ENCODE results near the gene TMEM178B.

Gene TMEM178B

DNA sequence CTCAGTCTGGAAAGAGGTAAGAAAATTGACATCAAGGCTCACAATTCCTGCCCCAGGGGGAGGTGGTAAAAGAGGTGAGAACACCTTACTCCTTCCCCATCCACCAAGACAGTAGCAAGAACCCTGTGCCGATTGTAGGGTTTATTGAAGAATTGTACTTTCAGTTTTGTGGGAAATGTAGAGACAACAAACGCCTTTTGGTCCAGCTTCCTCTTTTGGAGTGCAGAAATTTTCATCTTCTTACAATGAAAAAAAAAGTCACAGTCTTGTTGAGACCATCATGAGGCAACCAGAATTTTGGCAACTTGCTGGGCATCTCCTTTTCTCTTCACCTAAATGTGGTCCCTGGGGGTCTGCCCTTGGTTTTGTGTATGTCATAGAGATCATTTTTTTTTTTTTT, 217.7 kb downstream of the TMEM178B start:
- TF ChIP-seq, protein P1, sequence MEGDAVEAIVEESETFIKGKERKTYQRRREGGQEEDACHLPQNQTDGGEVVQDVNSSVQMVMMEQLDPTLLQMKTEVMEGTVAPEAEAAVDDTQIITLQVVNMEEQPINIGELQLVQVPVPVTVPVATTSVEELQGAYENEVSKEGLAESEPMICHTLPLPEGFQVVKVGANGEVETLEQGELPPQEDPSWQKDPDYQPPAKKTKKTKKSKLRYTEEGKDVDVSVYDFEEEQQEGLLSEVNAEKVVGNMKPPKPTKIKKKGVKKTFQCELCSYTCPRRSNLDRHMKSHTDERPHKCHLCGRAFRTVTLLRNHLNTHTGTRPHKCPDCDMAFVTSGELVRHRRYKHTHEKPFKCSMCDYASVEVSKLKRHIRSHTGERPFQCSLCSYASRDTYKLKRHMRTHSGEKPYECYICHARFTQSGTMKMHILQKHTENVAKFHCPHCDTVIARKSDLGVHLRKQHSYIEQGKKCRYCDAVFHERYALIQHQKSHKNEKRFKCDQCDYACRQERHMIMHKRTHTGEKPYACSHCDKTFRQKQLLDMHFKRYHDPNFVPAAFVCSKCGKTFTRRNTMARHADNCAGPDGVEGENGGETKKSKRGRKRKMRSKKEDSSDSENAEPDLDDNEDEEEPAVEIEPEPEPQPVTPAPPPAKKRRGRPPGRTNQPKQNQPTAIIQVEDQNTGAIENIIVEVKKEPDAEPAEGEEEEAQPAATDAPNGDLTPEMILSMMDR (IDR thresholded peaks at IDR 0.05; ENCODE audit: low read depth, low read length, poor library complexity, severe bottlenecking): no peak
- Histone ChIP-seq H3K4me2 (ENCODE audit: low read length) (peak overlapping the region; percentile 20), H3K4me1 (ENCODE audit: control insufficient read depth, low read length) (peaks cover 6% of the 10 kb centered on the region)

DNA sequence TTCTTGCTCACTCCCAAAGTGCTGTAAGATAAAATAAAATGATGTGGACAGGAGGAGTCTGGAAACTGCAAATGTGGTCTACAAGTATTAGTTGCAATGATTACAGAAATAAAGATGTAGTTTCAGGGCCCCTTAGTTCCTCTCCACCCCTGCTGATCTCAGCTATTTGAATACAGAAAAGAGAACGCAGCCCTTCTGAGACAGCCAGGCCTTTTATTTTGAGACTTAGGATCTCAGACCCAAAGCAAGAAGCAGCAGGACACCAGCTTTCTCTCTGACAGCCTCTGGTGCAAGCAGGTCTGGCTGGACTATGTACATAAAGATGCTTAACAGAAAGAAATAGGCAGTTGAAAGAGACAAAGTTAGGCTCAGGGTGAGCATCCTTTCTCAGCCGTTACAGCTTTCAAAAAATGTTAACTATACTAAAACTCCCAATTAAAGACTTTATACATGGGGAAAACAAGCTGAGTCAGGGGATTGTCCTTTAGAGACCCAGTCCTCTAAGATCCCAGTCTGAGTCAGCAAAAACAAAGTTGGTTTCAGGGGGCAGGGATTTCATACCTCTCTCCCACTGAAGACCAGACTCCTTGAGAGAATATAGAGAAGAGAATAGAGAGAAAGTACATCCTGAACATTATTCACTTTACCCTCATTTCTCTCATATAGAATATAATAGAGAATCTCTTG, 220.4 kb downstream of the TMEM178B start:
- Histone ChIP-seq H3K4me3 (ENCODE audit: low read length) (no peak overlapping the region), H3K27ac (ENCODE audit: low read depth, low read length) (no peak overlapping the region), H3K36me3 (ENCODE audit: control insufficient read depth, low read length) (no peaks in the 10 kb centered on the region), H3K79me2 (ENCODE audit: control insufficient read depth, low read length) (no peaks in the 10 kb centered on the region), H3F3A (ENCODE audit: control insufficient read depth, insufficient read depth) (no peaks in the 10 kb centered on the region), H3K4me2 (ENCODE audit: low read length) (no peak overlapping the region), H3K4me1 (ENCODE audit: control insufficient read depth, low read length) (peaks cover 6% of the 10 kb centered on the region), H3K27me3 (ENCODE audit: control insufficient read depth, low read length) (no peaks in the 10 kb centered on the region), H3K9me3 (ENCODE audit: control insufficient read depth, insufficient read depth, low read length) (no peaks in the 10 kb centered on the region), H3K9me2 (replicated peaks; ENCODE audit: control insufficient read depth, low read length) (no peaks in the 10 kb centered on the region), H4K20me1 (ENCODE audit: control insufficient read depth, insufficient read depth, low read depth, low read length) (no peaks in the 10 kb centered on the region)
- TF ChIP-seq, protein P1 (IDR thresholded peaks at IDR 0.05; ENCODE audit: low read depth, low read length, poor library complexity, severe bottlenecking): no peak
- TF ChIP-seq EZH2phosphoT487 (IDR thresholded peaks at IDR 0.05; ENCODE audit: borderline replicate concordance, low read length): no peak

More for the DNA sequence above, 217.7 kb downstream of the TMEM178B start:
- Histone ChIP-seq H4K20me1 (ENCODE audit: control insufficient read depth, insufficient read depth, low read depth, low read length) (no peaks in the 10 kb centered on the region), H3K4me3 (ENCODE audit: low read length) (no peak overlapping the region), H3K27ac (ENCODE audit: low read depth, low read length) (no peak overlapping the region), H3K27me3 (ENCODE audit: control insufficient read depth, low read length) (0 out of 2 replicates have a peak, but pooled peaks cover 3% of the 10 kb centered on the region), H3F3A (ENCODE audit: control insufficient read depth, insufficient read depth) (no peaks in the 10 kb centered on the region), H3K79me2 (ENCODE audit: control insufficient read depth, low read length) (no peaks in the 10 kb centered on the region), H3K9me2 (replicated peaks; ENCODE audit: control insufficient read depth, low read length) (no peaks in the 10 kb centered on the region), H3K9me3 (ENCODE audit: control insufficient read depth, insufficient read depth, low read length) (no peaks in the 10 kb centered on the region), H3K36me3 (ENCODE audit: control insufficient read depth, low read length) (no peaks in the 10 kb centered on the region)

DNA sequence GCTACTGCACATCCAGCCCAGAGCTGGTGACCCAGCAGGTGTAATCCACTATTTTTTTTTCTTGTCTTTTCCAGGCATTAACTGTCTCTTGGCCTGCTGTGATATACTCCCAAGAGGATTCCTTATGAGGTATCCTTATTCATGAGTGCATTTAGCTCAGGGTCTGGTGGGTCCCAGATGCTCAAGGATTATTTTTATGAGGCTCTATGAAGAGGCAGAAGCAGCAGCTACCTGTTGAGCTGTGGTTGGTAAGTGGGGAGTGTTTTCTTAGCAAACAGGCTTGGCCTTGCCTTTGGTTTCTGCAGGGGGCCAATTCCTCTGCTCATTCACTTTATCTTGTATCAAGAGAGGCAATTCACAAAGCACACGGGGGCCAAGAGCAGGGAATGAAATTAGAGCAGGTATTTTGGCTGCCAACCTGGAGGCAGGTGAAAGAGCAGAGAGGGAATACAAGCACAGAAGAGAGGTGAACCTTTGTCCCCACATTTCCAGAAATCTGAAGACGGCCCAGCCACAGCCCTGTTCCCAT, 221.6 kb downstream of the TMEM178B start:
- Histone ChIP-seq H3K27ac (ENCODE audit: low read depth, low read length) (no peak overlapping the region), H3K4me1 (ENCODE audit: control insufficient read depth, low read length) (peaks cover 6% of the 10 kb centered on the region), H3K36me3 (ENCODE audit: control insufficient read depth, low read length) (no peaks in the 10 kb centered on the region), H3K4me3 (ENCODE audit: low read length) (no peak overlapping the region), H3K79me2 (ENCODE audit: control insufficient read depth, low read length) (no peaks in the 10 kb centered on the region), H3K9me3 (ENCODE audit: control insufficient read depth, insufficient read depth, low read length) (no peaks in the 10 kb centered on the region), H3K4me2 (ENCODE audit: low read length) (no peak overlapping the region), H3K9me2 (replicated peaks; ENCODE audit: control insufficient read depth, low read length) (no peaks in the 10 kb centered on the region), H3F3A (ENCODE audit: control insufficient read depth, insufficient read depth) (no peaks in the 10 kb centered on the region), H3K27me3 (ENCODE audit: control insufficient read depth, low read length) (no peaks in the 10 kb centered on the region), H4K20me1 (ENCODE audit: control insufficient read depth, insufficient read depth, low read depth, low read length) (no peaks in the 10 kb centered on the region)
- TF ChIP-seq EZH2phosphoT487 (IDR thresholded peaks at IDR 0.05; ENCODE audit: borderline replicate concordance, low read length): no peak
- TF ChIP-seq, protein P1 (IDR thresholded peaks at IDR 0.05; ENCODE audit: low read depth, low read length, poor library complexity, severe bottlenecking): no peak

Measured in DOHH2 (cell line).